ENCODE results near the gene TAC4.

The TAC4 gene

GRCh38 chr17:49817993-49818392, 29.9 kb downstream of the TAC4 start:
- in situ Hi-C loops (cut with HindIII; ENCODE audit: low sequenced_read_pairs): no loop called here

GRCh38 chr17:49815761-49816281, 32.0 kb downstream of the TAC4 start:
- in situ Hi-C loops (cut with HindIII; ENCODE audit: low sequenced_read_pairs): no loop called here

- in situ Hi-C loops (cut with HindIII; ENCODE audit: low sequenced_read_pairs): no loop called here
Measured at GRCh38 chr17:49814781-49815529, 32.9 kb downstream of the TAC4 start.

GRCh38 chr17:49809056-49809455, 38.8 kb downstream of the TAC4 start:
- in situ Hi-C loops (cut with HindIII; ENCODE audit: low sequenced_read_pairs): no loop called here

- in situ Hi-C loops (cut with HindIII; ENCODE audit: low sequenced_read_pairs): no loop called here
Measured at GRCh38 chr17:49798738-49799137, 49.1 kb downstream of the TAC4 start.

- in situ Hi-C loops (cut with HindIII; ENCODE audit: low sequenced_read_pairs): no loop called here
Measured at GRCh38 chr17:49798182-49798581, 49.7 kb downstream of the TAC4 start.

- in situ Hi-C loops (cut with HindIII; ENCODE audit: low sequenced_read_pairs): no loop called here
Measured at GRCh38 chr17:49795372-49795771, 52.5 kb downstream of the TAC4 start.

GRCh38 chr17:49793309-49793708, 54.6 kb downstream of the TAC4 start:
- in situ Hi-C loops (cut with HindIII; ENCODE audit: low sequenced_read_pairs): no loop called here

- in situ Hi-C loops (cut with HindIII; ENCODE audit: low sequenced_read_pairs): no loop called here
Measured at GRCh38 chr17:49789243-49789578, 58.7 kb downstream of the TAC4 start.

- in situ Hi-C loops (cut with HindIII; ENCODE audit: low sequenced_read_pairs): no loop called here
Measured at GRCh38 chr17:49788478-49789242, 59.2 kb downstream of the TAC4 start, which contains the start of gene KAT7. KAT7 (plus strand) TSS chr17:49788681; CDS start chr17:49788835, 154 bp downstream.

All from DLD1 (cell line).